Measurements from ENCODE around the gene ZNF839.
A peak's percentile ranks its signal among the peaks of the same experiment; 100 is the strongest.

ZNF839 gene

DNA sequence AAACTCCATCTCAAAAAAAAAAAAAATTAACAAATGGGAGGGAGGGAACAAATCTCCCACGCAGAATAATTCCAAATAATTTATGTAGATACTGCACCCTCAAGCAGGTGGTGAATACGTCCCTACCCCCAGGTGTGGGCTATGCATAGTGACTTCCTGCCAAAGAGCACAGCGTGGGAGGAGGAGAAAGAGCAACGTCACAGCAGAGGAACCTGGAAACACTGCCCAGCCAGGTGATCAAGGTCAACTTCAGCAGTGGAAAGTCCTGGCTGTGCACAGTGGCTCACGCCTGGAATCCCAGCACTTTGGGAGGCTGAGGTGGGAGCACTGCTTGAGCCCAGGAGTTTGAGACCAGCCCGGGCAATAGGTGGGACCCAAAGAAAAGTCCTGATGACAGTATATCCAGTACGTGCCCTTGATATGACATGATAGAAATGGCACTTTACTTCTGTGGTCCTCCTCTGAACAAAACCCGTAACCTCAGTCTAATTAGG lies 33.6 kb downstream of the ZNF839 start:
- H3K27ac ChIP-seq, result no peak overlapping the region
- TF ChIP-seq ZFX (IDR thresholded peaks at IDR 0.05; ENCODE audit: borderline replicate concordance), result no peak
- TF ChIP-seq, protein P1, sequence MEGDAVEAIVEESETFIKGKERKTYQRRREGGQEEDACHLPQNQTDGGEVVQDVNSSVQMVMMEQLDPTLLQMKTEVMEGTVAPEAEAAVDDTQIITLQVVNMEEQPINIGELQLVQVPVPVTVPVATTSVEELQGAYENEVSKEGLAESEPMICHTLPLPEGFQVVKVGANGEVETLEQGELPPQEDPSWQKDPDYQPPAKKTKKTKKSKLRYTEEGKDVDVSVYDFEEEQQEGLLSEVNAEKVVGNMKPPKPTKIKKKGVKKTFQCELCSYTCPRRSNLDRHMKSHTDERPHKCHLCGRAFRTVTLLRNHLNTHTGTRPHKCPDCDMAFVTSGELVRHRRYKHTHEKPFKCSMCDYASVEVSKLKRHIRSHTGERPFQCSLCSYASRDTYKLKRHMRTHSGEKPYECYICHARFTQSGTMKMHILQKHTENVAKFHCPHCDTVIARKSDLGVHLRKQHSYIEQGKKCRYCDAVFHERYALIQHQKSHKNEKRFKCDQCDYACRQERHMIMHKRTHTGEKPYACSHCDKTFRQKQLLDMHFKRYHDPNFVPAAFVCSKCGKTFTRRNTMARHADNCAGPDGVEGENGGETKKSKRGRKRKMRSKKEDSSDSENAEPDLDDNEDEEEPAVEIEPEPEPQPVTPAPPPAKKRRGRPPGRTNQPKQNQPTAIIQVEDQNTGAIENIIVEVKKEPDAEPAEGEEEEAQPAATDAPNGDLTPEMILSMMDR (IDR thresholded peaks at IDR 0.05), result no peak

DNA sequence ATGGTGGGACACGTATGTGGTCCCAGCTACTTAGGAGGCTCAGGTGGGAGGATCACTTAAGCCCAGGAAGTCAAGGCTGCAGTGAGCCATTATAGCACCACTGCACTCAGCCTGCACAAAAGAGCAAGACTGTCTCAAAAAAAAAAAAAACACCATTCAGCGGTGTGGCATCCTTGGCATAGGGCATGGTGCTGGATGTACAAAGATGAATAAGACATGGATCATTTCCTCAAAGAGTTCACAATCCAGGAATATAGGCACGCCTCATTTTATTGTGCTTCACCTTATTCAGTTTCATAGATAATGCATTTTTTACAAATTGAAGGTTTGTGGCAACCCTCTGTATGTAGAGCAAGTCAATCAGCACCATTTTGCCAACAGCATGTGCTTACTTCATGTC lies 36.7 kb downstream of the ZNF839 start:
- TF ChIP-seq, protein P1 (IDR thresholded peaks at IDR 0.05), result no peak
- no peak for TF ChIP-seq ZFX (IDR thresholded peaks at IDR 0.05; ENCODE audit: borderline replicate concordance)
- H3K27ac ChIP-seq, result no peak overlapping the region

DNA sequence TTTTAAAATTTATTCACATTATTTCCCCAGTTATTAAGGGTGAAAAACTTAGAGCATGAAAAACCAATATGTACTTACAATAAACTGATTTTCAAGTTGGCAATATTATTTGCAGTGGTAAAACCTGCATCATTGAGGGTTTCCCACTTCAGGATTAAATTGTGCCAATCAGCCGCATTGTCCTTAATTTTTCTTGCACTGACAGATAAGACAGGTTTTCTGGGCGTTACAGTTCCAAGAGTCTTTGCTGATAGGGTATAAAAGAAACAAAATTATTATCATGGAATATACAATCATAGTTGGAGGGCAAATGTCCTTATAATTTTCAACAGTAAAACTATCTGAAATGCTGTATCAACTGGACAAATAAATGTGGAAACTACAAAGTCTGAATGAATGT lies 39.8 kb downstream of the ZNF839 start:
- TF ChIP-seq, protein P1 (IDR thresholded peaks at IDR 0.05), result no peak
- no peak for TF ChIP-seq ZFX (IDR thresholded peaks at IDR 0.05; ENCODE audit: borderline replicate concordance)
- H3K27ac ChIP-seq, result no peak overlapping the region

DNA sequence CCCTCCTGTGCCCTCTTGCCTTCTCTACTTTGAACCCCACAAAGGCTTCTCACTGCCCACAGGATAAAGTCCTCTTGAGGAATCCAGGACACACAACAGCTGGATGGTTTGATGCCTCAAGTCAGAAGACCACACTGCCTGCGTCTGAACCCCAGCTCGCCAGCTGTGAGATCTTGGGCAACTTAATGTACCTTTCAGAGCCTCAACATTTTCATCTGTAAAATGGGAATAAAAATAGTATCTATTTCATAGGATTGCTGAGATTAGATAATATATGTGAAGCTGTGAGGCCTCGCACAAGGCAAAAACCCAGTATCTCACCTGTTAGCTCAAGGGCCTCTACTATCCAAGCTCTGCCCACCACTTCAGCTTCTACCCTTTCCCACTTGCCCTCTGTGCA lies 40.8 kb downstream of the ZNF839 start:
- TF ChIP-seq, protein P1 (IDR thresholded peaks at IDR 0.05), result no peak
- TF ChIP-seq ZFX (IDR thresholded peaks at IDR 0.05; ENCODE audit: borderline replicate concordance), result no peak
- no peak overlapping the region for H3K27ac ChIP-seq

DNA sequence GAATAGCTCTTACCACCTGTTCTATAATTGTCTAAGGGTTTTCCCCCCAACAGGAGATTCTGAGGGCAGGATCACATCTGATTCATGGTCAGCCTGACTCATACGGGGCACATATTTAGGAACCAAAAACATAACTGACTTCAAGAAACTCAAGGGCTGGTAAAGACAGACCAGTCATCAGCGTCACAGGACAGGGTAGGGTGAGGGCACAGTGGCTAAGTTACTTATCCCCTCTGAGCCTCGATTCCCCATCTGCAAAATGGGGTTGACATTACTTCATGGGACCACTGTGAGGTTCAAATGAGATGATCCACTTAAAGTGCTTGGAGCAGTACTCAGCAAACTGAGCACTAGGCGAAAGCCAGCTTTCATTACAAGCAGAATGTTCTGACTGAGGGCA lies 42.5 kb downstream of the ZNF839 start:
- TF ChIP-seq ZFX (IDR thresholded peaks at IDR 0.05; ENCODE audit: borderline replicate concordance), result no peak
- TF ChIP-seq, protein P1 (IDR thresholded peaks at IDR 0.05), result no peak
- H3K27ac ChIP-seq, result peak overlapping the region; percentile 66

DNA sequence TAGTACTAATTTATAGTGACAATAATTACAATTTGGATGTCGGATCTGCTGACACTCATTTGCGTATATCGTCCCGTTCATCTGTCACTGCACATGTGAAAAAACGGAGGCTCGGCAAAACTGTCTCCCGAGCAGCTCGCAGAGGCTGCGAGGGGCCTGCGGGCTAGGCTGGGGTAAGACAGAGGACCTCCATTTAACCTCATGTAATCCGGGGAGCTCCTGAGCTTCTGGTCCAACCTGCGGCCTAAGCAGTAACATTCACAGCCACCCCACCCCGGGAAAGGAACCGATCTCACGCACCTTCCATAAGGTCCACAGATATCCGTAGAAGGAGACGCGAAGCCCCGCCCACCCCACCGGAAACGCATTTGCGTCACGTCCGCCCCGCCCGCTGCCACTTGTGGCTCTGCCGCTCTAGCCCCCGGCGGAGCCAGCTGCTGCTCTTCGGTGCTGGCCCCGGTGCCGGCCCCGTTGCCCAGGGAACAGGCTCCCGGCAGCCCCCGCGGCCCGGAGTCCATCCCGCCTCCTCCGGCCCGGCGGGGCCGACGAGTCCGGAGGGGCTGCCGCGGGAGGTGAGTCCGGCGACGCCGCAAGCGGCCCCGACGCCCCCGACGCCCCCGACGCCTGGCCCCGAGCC lies 43.1 kb downstream of the ZNF839 start, which contains the start of the genes CINP and TECPR2:
Gene CINP (minus strand): TSS at position 346 of the 637 bp plus-strand sequence. CDS start 39 bp downstream, at position 307.
Gene TECPR2 (plus strand): TSS at position 397 of the 637 bp plus-strand sequence. CDS start 13,781 bp downstream, outside the sequence.
- H3K27ac ChIP-seq, result peak within 1 kb of the TSS; percentile 66
- TF ChIP-seq, protein P1 (IDR thresholded peaks at IDR 0.05), result no peak
- TF ChIP-seq ZFX (IDR thresholded peaks at IDR 0.05; ENCODE audit: borderline replicate concordance), result no peak

DNA sequence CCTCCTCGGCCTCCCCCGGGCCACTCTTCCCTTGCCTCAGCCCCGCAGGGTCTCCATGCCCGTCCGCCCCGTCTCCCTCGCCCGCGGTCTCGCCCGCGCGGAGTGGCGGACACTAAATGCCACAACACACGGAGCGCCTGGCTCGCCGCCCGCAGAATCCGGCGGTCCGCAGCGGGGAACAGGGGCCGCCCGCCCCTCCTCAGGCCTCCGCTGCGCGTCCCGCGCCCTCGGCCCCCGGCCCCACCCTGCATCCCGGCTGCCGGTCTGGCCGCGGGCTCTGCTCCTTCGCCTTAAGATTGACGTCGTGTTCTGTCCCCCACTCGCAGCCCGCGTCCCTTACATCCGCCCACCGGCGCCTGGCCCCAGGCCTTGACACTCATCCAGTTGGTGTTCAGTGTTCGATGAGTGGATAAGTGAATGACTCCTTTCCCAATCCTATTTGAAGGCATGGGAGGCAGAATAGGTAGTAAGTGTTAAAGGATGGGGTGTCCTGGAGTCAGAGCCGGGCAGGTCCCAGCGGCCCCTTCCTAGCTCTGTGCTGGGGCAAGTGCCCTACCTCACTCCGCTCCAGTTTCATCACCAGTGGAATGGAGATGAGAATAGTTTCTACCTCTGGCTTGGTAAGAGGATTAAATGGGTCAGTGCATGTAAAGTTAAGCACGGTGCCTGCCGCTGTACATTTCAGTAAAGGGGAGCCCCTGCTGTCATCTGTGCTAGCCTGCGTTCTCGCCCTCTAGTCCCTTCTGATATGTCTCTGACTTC lies 43.8 kb downstream of the ZNF839 start:
- no peak for TF ChIP-seq ZFX (IDR thresholded peaks at IDR 0.05; ENCODE audit: borderline replicate concordance)
- TF ChIP-seq, protein P1 (IDR thresholded peaks at IDR 0.05), result no peak
- H3K27ac ChIP-seq, result peak overlapping the region; percentile 66
